GM12891 (cell line): ENCODE data around the gene ZFYVE9.

Experiments used
- DNase-seq: peaks from one replicate; pipeline ENCODE4 v3.0.0; 2011; ENCODE audit warnings: low spot score; ENCODE audit not compliant: insufficient read length
- FAIRE-seq: peaks from 2 replicates; lab custom pipeline; 2011; peaks lifted over from hg19 to GRCh38; lab: Jason Lieb, UNC
- PAX5 ChIP-seq: IDR thresholded peaks from 2 replicates; pipeline ENCODE4 v1.6.1; 2011; ENCODE audit warnings: low read length, moderate library complexity, mild to moderate bottlenecking; ENCODE audit not compliant: insufficient read depth, severe bottlenecking
- POLR2A ChIP-seq: IDR thresholded peaks from 2 replicates; pipeline ENCODE4 v1.6.1; 2011; ENCODE audit warnings: low read depth, low read length, control low read depth
- POLR2AphosphoS5 ChIP-seq: IDR thresholded peaks from 2 replicates; pipeline ENCODE4 v1.6.1; 2011; ENCODE audit warnings: low read depth, low read length, control low read depth
- POU2F2 ChIP-seq: IDR thresholded peaks from 2 replicates; pipeline ENCODE4 v1.6.1; 2011; ENCODE audit warnings: low read depth, mild to moderate bottlenecking, control low read depth, low read length, moderate library complexity
- SPI1 ChIP-seq: IDR thresholded peaks from 2 replicates; pipeline ENCODE4 v1.6.1; 2011; ENCODE audit warnings: low read depth, low read length, control low read depth
- TAF1 ChIP-seq: IDR thresholded peaks from 2 replicates; pipeline ENCODE4 v1.6.1; 2011; ENCODE audit warnings: low read depth, low read length, control low read depth

ZFYVE9 gene

DNA sequence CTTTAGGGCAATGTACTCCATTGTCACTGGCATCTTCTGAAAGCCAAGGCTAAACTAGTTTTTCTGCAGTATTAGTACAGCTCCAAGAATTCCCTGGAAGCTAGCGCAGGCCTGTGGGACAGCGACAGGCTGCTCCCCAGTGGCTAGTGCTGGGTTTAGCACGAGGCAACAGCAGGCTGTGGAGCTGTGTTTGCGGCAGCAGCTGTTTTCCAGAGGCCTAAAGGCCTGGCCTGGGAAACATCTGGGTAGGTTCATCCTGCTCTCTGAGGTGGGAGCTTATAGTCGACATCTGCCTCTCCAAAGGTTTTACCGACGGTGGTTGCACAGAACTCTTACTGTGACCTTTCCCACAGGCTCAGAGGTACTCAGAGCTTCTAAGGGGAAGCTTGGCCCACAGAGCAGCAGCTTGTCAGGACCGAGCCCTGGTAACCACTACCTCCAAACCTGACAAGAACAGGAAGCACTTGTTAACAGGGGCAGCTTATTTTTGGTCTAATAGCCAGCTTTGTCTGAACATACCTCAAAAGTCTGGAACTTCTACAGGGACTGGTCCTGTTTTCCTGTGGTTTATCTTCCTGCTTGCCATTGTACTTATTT lies 206.9 kb downstream of the ZFYVE9 start:
- FAIRE-seq (no peak), DNase-seq (no peak)

DNA sequence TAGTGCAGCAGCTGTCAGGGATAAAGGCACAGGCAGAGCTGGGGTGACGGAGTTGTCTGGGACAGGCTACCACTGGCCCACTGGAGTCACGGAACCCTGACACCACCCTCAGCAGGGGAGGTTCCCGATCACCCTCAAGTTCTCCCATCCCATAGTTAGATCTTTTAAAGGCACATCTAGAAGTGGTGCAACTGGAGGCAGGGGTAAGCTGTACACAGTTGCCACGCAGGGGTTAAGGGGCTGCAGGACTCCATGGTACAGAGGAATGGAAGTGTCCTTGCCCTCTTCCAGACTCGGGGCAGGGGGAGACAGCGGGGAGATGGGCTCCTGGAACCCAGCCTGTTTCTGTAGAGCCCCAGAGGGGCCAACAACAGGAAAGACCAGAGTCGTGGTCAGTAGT lies 210.8 kb downstream of the ZFYVE9 start:
- no peak for FAIRE-seq
- no peak for DNase-seq
- no peak for TF ChIP-seq PAX5
- no peak for TF ChIP-seq POU2F2
- no peak; the same call in 1 of the 2 replicates for TF ChIP-seq POLR2A
- TF ChIP-seq POLR2AphosphoS5: peak; percentile 38; the same call in 1 of the 2 replicates
- TF ChIP-seq TAF1: no peak
- no peak for TF ChIP-seq SPI1

More for the DNA sequence above, 206.9 kb downstream of the ZFYVE9 start:
- TF ChIP-seq PAX5 (no peak), SPI1 (no peak), POLR2AphosphoS5 (no peak), TAF1 (no peak), POU2F2 (no peak), POLR2A (no peak)

DNA sequence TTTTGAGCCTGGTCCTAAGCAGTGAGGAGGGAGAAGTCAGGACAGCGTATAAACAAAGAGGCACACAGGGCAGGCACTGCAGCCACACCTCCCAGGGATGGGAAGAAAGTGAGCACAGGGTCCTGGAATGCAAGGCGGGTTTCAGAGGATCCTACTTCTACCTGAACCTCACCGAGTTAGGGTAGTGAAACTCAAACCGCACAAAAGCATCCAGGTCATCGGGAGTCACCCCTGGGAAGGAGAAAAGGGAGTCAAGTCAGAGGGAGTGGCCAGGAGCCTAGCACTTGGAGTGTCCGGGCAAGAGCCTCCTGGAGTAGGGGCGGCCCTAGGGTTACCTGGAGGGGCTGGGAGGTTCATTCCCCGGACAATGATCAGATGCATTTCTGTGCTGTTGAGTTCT lies 213.5 kb downstream of the ZFYVE9 start:
- no peak for TF ChIP-seq PAX5
- TF ChIP-seq SPI1: no peak
- TF ChIP-seq TAF1: no peak
- no peak for TF ChIP-seq POU2F2
- TF ChIP-seq POLR2AphosphoS5: no peak
- TF ChIP-seq POLR2A: no peak
- DNase-seq (no peak), FAIRE-seq (no peak)

DNA sequence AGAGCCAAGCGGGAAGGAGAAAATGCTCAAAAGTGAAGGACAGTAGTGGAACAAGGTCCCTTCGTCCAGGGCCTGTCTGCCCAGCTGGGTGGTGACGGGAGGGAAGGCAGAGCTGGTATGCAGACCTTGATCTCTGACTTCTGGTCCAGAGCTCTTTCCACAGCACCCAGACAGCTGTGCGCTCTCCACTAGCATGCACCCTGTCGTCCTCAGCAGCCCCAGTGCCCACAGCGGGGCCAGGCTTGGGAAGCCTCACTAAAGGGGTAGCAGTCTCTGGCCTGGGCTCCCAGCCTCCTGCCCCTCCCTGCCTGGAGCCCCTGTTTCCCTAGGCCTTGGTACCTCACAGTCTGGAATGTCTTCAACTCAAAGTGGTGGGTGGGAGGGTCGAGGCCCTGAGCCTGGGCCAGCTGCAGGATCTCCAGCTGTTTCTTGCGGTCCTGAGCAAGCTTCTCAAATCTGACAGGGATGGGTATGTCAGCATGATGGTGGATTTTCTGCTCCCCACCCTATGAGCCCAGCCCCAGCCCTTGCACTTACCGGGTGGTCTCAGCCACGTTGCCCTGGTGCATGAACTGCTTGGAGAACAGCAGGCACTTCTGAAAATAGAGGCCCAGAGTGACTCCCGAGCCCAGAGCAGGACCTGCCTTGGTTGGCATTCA lies 214.1 kb downstream of the ZFYVE9 start:
- FAIRE-seq (no peak), DNase-seq (no peak)
- TF ChIP-seq POU2F2 (no peak), POLR2AphosphoS5 (peak; percentile 46; the same call in 1 of the 2 replicates)

DNA sequence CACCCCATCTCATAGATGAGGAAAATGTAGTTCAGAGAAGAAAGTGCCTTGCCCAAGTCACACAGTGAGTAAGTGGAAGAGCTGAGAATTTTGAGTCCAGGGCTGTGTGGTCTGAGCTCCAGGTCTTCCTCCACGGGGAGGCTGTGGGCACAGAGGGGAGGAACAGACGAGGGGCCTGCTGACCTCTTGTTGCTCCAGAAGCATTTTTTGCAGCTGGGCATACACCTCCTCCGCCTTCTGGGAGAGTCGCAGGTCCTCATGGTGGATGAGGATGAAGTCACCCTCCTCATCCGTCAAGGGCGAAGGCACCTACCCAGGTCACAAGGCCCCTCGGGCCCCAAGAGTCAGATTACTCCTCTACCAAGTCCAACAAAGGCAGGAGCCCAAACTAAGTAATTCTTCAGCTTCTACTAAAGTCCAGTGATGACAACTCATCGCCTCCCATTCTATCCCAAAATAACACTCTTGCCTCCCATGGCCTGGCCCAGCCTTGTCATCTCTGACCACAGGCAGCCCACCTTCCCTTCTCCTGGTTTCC lies 215.0 kb downstream of the ZFYVE9 start:
- no peak for FAIRE-seq
- no peak for TF ChIP-seq TAF1
- TF ChIP-seq POLR2AphosphoS5: no peak
- TF ChIP-seq SPI1: no peak
- no peak for TF ChIP-seq POU2F2
- TF ChIP-seq PAX5: no peak
- no peak for TF ChIP-seq POLR2A

DNA sequence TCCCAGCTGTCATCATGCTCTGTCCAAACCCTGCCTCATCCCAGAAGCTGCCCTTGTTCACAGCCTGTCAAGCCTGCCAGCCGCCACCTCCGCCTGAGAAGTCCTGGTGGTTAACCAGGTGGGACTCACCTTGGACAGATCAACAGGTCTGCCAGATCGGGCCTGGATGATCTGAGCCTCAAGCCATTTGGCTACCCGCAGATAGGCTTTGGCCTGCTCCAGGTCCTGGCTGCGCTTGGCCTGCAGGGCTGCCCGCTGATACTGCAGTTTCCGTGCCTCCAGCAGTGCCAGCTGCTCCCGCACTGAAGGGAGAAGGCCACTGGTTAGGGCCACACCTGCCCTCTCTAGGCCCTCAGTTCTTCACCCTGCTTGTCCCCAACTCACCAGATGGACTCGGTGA lies 215.5 kb downstream of the ZFYVE9 start:
- TF ChIP-seq TAF1 (no peak), POLR2A (no peak), POLR2AphosphoS5 (no peak), SPI1 (no peak), PAX5 (no peak), POU2F2 (no peak)
- no peak for DNase-seq
- FAIRE-seq: no peak

More for the DNA sequence above, 215.0 kb downstream of the ZFYVE9 start:
- no peak for DNase-seq

DNA sequence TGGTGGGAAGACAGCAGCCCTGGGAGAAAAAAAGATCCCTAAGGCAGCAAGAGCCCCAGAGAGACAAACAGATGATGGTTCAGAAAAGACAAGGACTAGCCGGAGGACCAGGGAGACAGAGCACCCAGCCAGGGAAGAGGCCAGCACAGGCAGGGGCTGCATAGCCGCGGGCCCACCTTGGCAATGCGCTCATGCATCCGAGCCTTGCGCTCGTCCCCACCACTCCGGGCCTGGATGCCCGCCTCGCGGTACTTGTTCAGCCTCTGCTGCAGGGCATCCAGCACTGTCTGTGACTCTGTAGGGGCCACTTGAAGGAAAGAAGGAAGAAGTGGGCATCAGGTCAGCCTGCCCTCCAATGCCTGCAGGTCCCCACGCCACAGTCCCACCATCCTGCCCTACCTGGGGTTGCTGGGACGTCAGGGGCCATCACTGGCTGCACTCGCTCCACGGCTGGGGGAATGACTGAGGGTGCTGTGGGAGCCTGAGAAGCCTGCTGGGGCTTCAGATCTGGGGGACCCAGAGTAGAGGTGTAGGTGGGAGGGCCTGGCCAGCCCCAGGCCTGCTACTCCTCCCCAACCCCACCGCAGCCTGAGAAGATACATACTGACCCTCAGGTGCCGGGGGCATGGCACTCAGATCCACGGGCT lies 217.1 kb downstream of the ZFYVE9 start:
- DNase-seq (no peak), FAIRE-seq (no peak)

DNA sequence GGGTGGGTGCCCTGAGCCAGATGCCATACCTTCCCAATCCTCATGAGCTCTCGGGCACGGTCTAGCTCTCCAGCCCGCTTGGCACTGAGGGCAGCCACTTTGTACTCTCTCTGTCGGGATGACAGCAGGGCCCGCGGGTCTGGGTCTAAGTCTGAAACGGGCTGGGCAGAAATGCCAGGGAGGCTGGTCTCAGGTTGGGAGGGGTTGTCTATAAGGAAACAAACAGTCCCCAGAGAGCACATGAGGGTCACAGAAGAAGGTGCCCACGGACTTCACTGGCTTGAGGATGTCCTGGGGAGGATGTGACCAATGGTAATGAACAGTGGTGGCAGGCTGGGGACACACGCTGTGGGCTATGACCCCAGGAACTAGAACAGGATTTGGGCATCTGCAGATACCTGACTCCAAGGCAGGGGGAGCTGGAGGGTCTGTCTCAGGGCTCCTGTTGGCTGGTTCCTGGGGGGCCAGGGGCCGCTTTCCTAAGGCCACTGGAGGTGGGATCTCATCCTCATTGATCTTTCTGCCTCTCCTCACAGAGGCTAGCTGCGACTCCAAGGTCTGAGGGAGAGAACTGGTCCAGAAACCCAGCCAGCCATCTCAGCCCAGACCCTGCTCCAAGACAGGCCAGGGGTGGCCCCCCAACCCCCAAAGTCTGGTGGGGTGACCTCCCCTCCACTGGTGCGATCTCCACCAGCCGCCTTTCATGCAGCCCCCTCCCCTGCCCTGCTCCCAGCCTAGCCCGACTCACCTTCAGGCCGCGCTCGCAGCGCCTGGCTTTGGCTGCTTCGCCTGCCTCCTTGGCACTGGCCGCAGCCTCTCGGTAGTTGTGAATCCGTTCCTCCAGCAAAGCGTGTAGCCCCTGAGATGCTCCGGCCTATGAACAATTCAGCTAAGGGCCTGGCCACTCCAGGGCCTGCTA lies 218.0 kb downstream of the ZFYVE9 start:
- TF ChIP-seq POLR2AphosphoS5 (no peak; the same call in 1 of the 2 replicates), PAX5 (no peak), POLR2A (no peak), TAF1 (no peak), POU2F2 (no peak), SPI1 (no peak)
- FAIRE-seq: no peak

More for the DNA sequence above, 217.1 kb downstream of the ZFYVE9 start:
- TF ChIP-seq TAF1: no peak
- no peak for TF ChIP-seq POLR2A
- no peak for TF ChIP-seq SPI1
- TF ChIP-seq POU2F2: no peak
- TF ChIP-seq PAX5: no peak
- no peak for TF ChIP-seq POLR2AphosphoS5

DNA sequence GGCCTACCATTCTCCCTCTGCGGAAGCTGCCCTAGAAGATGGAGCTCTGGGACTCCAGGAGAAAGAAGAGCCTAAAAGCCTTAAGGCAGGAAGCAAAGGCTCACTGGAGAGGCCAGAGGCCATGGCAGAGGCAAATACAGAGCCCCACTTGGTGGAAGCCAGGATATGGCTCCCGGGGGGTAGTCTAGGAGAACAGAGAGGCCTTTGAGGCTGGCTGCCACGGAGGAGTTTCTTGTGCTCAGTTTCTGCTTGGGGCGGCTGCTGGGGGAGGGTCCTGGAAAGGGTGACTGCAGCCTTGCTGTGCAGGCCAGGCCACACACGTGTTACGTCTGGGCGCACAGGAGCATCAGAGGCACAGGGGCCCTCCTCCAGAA lies 218.7 kb downstream of the ZFYVE9 start:
- TF ChIP-seq PAX5 (no peak), POU2F2 (no peak)
- no peak for FAIRE-seq
- DNase-seq: no peak

More for the DNA sequence above, 218.0 kb downstream of the ZFYVE9 start:
- DNase-seq: no peak
